ENCODE results near the gene SIVA1. TPM values are rescaled to one million over a fixed set of nuclear protein-coding genes. Genes with fewer than 3 reads are reported as not detected.

Gene SIVA1
- total and polyA plus RNA-seq, 2 donors (not counting 1 experiment from before 2014, with no cell fraction given): 50.7 to 123 TPM

DNA sequence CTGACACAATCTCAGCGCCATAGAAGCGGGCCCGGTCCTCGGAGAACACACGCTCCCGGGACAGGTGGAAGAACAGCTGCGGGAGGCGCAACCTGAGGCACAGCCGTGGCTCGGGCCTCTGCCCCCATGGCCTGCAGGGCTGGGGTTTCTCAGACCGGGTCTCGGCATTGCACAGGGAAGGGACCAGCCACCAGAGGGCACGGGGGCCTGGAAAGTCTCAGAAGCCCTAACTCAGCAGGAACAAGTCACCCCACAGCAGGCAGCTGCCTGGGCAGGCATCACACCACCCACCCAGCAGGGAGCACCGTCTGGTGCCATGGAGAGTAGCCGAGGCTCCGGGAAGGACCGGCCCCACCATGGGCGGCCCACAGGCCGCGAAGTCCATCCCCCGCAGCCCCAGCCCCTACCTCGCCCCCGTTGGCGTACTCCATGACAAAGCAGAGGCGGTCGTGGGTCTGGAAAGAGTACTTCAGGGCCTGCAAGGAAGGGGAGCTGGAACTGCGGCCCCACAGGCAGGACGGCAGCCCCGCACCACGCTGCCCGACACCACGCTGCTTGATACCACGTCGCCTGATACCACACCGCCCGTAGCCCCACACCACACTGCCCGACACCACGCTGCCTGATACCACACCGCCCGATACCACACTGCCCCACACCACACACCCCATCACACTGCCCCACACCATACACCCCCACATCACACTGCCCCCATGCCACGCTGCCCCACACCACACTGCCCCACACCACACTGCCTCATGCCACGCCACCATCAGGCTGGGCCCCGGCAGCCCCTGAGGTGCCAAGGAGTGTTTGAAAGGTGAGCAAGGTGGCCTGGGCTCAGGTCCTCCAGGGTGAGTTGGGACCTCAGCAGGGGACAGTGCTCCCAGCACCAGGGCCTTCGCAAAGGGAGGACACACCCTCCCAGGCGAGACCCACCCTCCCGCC, 20.8 kb downstream of the SIVA1 start:
- no peaks in the 10 kb centered on the region for H3K27me3 Mint-ChIP-seq
- H3K4me3 Mint-ChIP-seq: no peak overlapping the region
- intact Hi-C loops (cut with micrococcal nuclease): no loop called here
- H3K27ac Mint-ChIP-seq: no peak overlapping the region
- DNase-seq (no peak), ATAC-seq (ENCODE audit: low read depth) (no peak)
- Histone ChIP-seq H4K20me1 (ENCODE audit: control insufficient read depth, insufficient read depth, low read length, poor library complexity, severe bottlenecking) (peaks cover 6% of the 10 kb centered on the region), H3K4me3 (ENCODE audit: control extremely low read depth in 1 of 5, extremely low read depth in 1 of 5, insufficient read depth in 1 of 5, low read depth in 2 of 5, low read length in 4 of 5) (no peak overlapping the region), H3K4me1 (ENCODE audit: control insufficient read depth in 2 of 2, insufficient read depth in 2 of 2, low read length in 2 of 2) (peaks cover 0 to 2% of the 10 kb centered on the region in 2 donors), H3K27me3 (replicated peaks in 1 of 4; ENCODE audit: control extremely low read depth in 1 of 4, control insufficient read depth in 3 of 4, insufficient read depth in 4 of 4, low read length in 3 of 4) (no peaks in the 10 kb centered on the region), H3K36me3 (replicated peaks in 1 of 2; ENCODE audit: control extremely low read depth in 1 of 2, control insufficient read depth in 1 of 2, extremely low read depth in 1 of 2, insufficient read depth in 2 of 2, low read length in 1 of 2) (peaks cover 0 to 12% of the 10 kb centered on the region in 2 experiments), H3K9me3 (ENCODE audit: control extremely low read depth in 1 of 3, control insufficient read depth in 2 of 3, insufficient read depth in 1 of 3, low read length in 2 of 3) (peaks cover 0 to 21% (median 3%) of the 10 kb centered on the region in 3 donors), H3K79me2 (ENCODE audit: control insufficient read depth, insufficient read depth, low read length) (no peaks in the 10 kb centered on the region), H3K4me2 (replicated peaks; ENCODE audit: low read depth, low read length, poor library complexity, severe bottlenecking) (no peak overlapping the region), H2AFZ (ENCODE audit: insufficient read depth, low read depth, low read length, poor library complexity, severe bottlenecking) (no peak overlapping the region), H3K9ac (ENCODE audit: low read length) (no peak overlapping the region), H3K27ac (ENCODE audit: low read length in 2 of 2) (no peak overlapping the region)
- no peaks in the 10 kb centered on the region for H3K9me3 Mint-ChIP-seq (ENCODE audit: insufficient read depth)
- ChIA-PET POLR2A (no interaction called here), CTCF (no interaction called here)
- 94% methylated on average over 31 of the region's 46 CpGs for WGBS (ENCODE audit: insufficient coverage)
- TF ChIP-seq, protein P1, sequence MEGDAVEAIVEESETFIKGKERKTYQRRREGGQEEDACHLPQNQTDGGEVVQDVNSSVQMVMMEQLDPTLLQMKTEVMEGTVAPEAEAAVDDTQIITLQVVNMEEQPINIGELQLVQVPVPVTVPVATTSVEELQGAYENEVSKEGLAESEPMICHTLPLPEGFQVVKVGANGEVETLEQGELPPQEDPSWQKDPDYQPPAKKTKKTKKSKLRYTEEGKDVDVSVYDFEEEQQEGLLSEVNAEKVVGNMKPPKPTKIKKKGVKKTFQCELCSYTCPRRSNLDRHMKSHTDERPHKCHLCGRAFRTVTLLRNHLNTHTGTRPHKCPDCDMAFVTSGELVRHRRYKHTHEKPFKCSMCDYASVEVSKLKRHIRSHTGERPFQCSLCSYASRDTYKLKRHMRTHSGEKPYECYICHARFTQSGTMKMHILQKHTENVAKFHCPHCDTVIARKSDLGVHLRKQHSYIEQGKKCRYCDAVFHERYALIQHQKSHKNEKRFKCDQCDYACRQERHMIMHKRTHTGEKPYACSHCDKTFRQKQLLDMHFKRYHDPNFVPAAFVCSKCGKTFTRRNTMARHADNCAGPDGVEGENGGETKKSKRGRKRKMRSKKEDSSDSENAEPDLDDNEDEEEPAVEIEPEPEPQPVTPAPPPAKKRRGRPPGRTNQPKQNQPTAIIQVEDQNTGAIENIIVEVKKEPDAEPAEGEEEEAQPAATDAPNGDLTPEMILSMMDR (IDR thresholded peaks at IDR 0.05): no peak
- no peak for TF ChIP-seq EZH2 (IDR thresholded peaks at IDR 0.05; ENCODE audit: borderline replicate concordance, insufficient read depth, low read depth, low read length, poor library complexity, severe bottlenecking)
- H3K4me1 Mint-ChIP-seq: peaks cover 7% of the 10 kb centered on the region

- H3K9ac ChIP-seq (ENCODE audit: low read length): no peak overlapping the region
- no peak for TF ChIP-seq EZH2 (IDR thresholded peaks at IDR 0.05; ENCODE audit: borderline replicate concordance, insufficient read depth, low read depth, low read length, poor library complexity, severe bottlenecking)
- TF ChIP-seq, protein P1 (IDR thresholded peaks at IDR 0.05): no peak
- WGBS (ENCODE audit: insufficient coverage): 92% methylated on average over 20 of the region's 20 CpGs
- H3K4me1 ChIP-seq (ENCODE audit: control insufficient read depth in 2 of 2, insufficient read depth in 2 of 2, low read length in 2 of 2): no peaks in the 10 kb centered on the region
- H4K20me1 ChIP-seq (ENCODE audit: control insufficient read depth, insufficient read depth, low read length, poor library complexity, severe bottlenecking): peaks cover 14% of the 10 kb centered on the region
- H3K27ac ChIP-seq (ENCODE audit: low read length in 2 of 2): no peak overlapping the region
- H2AFZ ChIP-seq (ENCODE audit: insufficient read depth, low read depth, low read length, poor library complexity, severe bottlenecking): no peak overlapping the region
- H3K27me3 ChIP-seq (replicated peaks in 1 of 4; ENCODE audit: control extremely low read depth in 1 of 4, control insufficient read depth in 3 of 4, insufficient read depth in 4 of 4, low read length in 3 of 4): no peaks in the 10 kb centered on the region
- ATAC-seq (ENCODE audit: low read depth) (no peak), DNase-seq (no peak)
- H3K4me3 ChIP-seq (ENCODE audit: control extremely low read depth in 1 of 5, extremely low read depth in 1 of 5, insufficient read depth in 1 of 5, low read depth in 2 of 5, low read length in 4 of 5): no peak overlapping the region
- H3K4me1 Mint-ChIP-seq: peaks cover 2% of the 10 kb centered on the region
- H3K79me2 ChIP-seq (ENCODE audit: control insufficient read depth, insufficient read depth, low read length): no peaks in the 10 kb centered on the region
- intact Hi-C loops (cut with micrococcal nuclease): no loop called here
- POLR2A ChIA-PET: no interaction called here
- H3K4me2 ChIP-seq (replicated peaks; ENCODE audit: low read depth, low read length, poor library complexity, severe bottlenecking): no peak overlapping the region
- CTCF ChIA-PET: no interaction called here
- no peak overlapping the region for H3K27ac Mint-ChIP-seq
- peaks cover 0 to 13% of the 10 kb centered on the region in 2 experiments for H3K36me3 ChIP-seq (replicated peaks in 1 of 2; ENCODE audit: control extremely low read depth in 1 of 2, control insufficient read depth in 1 of 2, extremely low read depth in 1 of 2, insufficient read depth in 2 of 2, low read length in 1 of 2)
- peaks cover 0 to 21% (median 3%) of the 10 kb centered on the region in 3 donors for H3K9me3 ChIP-seq (ENCODE audit: control extremely low read depth in 1 of 3, control insufficient read depth in 2 of 3, insufficient read depth in 1 of 3, low read length in 2 of 3)
- no peaks in the 10 kb centered on the region for H3K27me3 Mint-ChIP-seq
- no peaks in the 10 kb centered on the region for H3K9me3 Mint-ChIP-seq (ENCODE audit: insufficient read depth)
- no peak overlapping the region for H3K4me3 Mint-ChIP-seq
Observed at GRCh38 chr14:104774453-104775072, 21.6 kb downstream of the SIVA1 start.
